Breast epithelium (tissue), 4 donors: ENCODE data around the gene LGALSL. TPM values are rescaled to one million over a fixed set of nuclear protein-coding genes. Genes with fewer than 3 reads are reported as not detected.

Experiments
- DNase-seq, 2 donors: peaks; one replicate each; pipeline ENCODE4 v3.0.0-alpha.2; 2019; ENCODE audit warnings: low spot score in 2 of 2
- H3K27ac ChIP-seq, 2 donors: fragments of 200-600 bp; sonication (generic) in 1 of 2; one replicate each; pipeline ENCODE4 v1.5.1; 2016 to 2019; ENCODE audit warnings: mild to moderate bottlenecking in 1 of 2
- H3K27me3 ChIP-seq, 2 donors: fragments of 200-600 bp; sonication (generic) in 1 of 2; one replicate each; pipeline versions ENCODE4 v1.5.1 to v1.6.0; 2017 to 2019; ENCODE audit warnings: control low read depth in 1 of 2, mild to moderate bottlenecking in 1 of 2
- H3K36me3 ChIP-seq: fragments of 200-600 bp; one replicate; pipeline ENCODE4 v1.5.1; 2019
- H3K4me1 ChIP-seq, 2 donors: fragments of 200-600 bp; sonication (generic); one replicate each; pipeline ENCODE4 v1.5.1; 2016 to 2019; ENCODE audit warnings: control low read depth in 1 of 2
- H3K4me3 ChIP-seq, 3 donors: fragments of 200-600 bp; sonication (generic); 1 replicate in 2 of 3; 2 replicates in 1 of 3; pipeline ENCODE4 v1.5.1; 2016 to 2019; ENCODE audit warnings: mild to moderate bottlenecking in 3 of 3, moderate library complexity in 2 of 3
- H3K9me3 ChIP-seq, 2 donors: fragments of 200-600 bp; sonication (generic) in 1 of 2; one replicate each; pipeline ENCODE4 v1.5.1; 2016 to 2019; ENCODE audit warnings: control low read depth in 1 of 2
- POLR2A ChIP-seq: fragments of 450-650 bp; IDR thresholded peaks from one replicate; pipeline ENCODE4 v1.6.1; 2016; ENCODE audit warnings: antibody characterized with exemption, mild to moderate bottlenecking, moderate library complexity
- POLR2AphosphoS5 ChIP-seq, 3 donors: sonication (generic); formaldehyde crosslinking; IDR thresholded peaks; one replicate each; pipeline ENCODE4 v1.6.1; 2017; ENCODE audit warnings: antibody characterized with exemption in 3 of 3
- intact Hi-C: fragments of 100-400 bp; cut with DNase I; formaldehyde crosslinking; loops from one replicate; pipeline ENCODE4 v1.15.1; 2023; ENCODE audit warnings: low total_unique reads
- total RNA-seq, 3 donors: library from RNA; depleted of rRNA; stranded (reverse); fragments of >200 nt; gene quantifications; one replicate each; pipeline ENCODE4 v1.1.0, GENCODE V29; 2016
- TF ChIP-seq, protein P1 (sequence below), 3 donors: fragments of 450-650 bp; IDR thresholded peaks; one replicate each; pipeline ENCODE4 v1.5.1; 2016 to 2017; ENCODE audit warnings: antibody characterized with exemption in 3 of 3, mild to moderate bottlenecking in 3 of 3, moderate library complexity in 3 of 3

LGALSL gene
- total RNA-seq, 3 donors from 2014 or later = 9.4 to 16.7 (median 16.5) TPM

DNA sequence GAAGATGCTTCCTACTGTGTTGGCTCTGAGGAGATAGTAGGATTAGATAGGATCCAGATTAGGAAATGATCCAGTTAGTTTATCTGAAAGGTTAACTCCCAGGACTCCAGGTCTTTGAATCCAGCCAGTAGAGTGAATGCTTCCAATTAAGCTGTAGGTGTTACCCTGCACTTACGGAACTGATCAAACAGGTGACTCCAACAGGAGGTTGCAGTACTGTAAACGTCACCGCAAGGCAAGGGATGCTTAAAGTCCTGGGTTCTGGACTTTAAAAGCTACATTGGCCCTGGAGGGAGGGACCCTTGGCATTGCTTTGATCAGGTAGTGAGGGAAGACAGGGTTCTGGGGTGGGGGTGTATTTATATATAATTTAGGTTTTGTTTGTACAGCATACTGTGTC is 5.6 kb downstream of the LGALSL start:
- no peaks in the 10 kb centered on the region for H3K27me3 ChIP-seq
- no peak overlapping the region for H3K27ac ChIP-seq
- intact Hi-C loops = no loop called here
- no peaks in the 10 kb centered on the region for H3K36me3 ChIP-seq
- no peak for TF ChIP-seq POLR2A
- TF ChIP-seq, protein P1, sequence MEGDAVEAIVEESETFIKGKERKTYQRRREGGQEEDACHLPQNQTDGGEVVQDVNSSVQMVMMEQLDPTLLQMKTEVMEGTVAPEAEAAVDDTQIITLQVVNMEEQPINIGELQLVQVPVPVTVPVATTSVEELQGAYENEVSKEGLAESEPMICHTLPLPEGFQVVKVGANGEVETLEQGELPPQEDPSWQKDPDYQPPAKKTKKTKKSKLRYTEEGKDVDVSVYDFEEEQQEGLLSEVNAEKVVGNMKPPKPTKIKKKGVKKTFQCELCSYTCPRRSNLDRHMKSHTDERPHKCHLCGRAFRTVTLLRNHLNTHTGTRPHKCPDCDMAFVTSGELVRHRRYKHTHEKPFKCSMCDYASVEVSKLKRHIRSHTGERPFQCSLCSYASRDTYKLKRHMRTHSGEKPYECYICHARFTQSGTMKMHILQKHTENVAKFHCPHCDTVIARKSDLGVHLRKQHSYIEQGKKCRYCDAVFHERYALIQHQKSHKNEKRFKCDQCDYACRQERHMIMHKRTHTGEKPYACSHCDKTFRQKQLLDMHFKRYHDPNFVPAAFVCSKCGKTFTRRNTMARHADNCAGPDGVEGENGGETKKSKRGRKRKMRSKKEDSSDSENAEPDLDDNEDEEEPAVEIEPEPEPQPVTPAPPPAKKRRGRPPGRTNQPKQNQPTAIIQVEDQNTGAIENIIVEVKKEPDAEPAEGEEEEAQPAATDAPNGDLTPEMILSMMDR (IDR thresholded peaks at IDR 0.05) = no peak
- no peak for TF ChIP-seq POLR2AphosphoS5 (IDR thresholded peaks at IDR 0.05)
- H3K4me3 ChIP-seq = no peak overlapping the region
- no peaks in the 10 kb centered on the region for H3K9me3 ChIP-seq
- H3K4me1 ChIP-seq = no peaks in the 10 kb centered on the region
- DNase-seq = no peak

DNA sequence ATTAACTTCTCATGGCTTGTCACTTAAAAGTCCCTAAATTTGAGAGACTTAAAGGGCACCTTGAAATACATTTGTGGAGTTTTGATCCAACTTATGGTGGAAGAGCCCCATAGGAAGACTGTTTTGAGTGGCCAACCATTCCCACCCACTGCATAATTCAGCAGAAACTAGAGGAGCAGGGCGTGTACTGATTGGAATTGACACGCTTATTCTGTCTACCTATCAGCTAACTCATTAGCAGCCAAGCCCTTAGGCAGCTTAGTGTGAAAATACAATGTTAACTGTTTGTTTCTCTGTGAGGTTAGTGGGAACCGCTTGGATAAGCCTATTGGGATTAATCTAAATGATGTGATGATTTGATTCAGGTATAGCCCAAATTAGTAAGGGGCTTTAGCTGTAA is 6.4 kb downstream of the LGALSL start:
- TF ChIP-seq, protein P1 (IDR thresholded peaks at IDR 0.05) = no peak
- TF ChIP-seq POLR2AphosphoS5 (IDR thresholded peaks at IDR 0.05) (no peak), POLR2A (no peak)

DNA sequence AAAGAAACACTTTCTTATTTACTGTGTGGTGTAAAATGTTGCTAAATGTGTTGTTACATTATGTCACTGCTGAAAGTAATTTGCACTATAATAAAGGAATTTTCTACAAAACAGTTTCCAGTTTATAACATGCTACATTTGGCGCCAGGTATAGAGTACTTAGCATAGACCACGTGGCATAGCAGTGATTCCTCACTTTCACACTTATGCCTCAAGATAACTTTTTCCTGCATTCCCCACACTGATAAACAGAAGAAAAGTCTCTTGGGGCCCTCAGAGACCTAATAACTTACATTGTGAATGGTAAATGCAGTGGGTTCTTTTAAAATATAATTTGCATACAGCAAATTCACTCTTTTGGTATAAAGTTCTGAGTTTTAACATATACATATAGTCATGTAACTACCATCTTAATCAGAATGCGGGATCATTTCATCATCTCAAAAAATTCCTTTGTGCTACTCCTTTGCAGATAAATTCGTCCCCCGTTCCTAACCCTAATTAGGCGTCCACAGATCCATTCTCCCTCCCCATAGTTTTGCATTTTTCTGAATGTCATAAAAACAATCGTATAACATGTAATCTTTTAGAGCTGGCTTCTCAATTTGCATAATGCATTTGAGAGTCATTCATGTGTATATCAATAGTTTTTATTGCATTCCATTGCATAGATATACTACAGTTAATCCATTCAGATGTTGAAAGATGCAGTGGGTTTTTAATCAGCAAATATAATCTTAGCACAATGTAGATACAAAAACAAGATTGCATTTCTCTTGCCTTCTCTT is 7.5 kb downstream of the LGALSL start:
- Histone ChIP-seq H3K9me3 (no peaks in the 10 kb centered on the region), H3K4me3 (no peak overlapping the region), H3K4me1 (no peaks in the 10 kb centered on the region), H3K27ac (no peak overlapping the region), H3K36me3 (no peaks in the 10 kb centered on the region), H3K27me3 (no peaks in the 10 kb centered on the region)
- TF ChIP-seq, protein P1 (IDR thresholded peaks at IDR 0.05) = no peak
- TF ChIP-seq POLR2A (no peak), POLR2AphosphoS5 (IDR thresholded peaks at IDR 0.05) (no peak)
- intact Hi-C loops = no loop called here
- no peak for DNase-seq

More for the DNA sequence above, 6.4 kb downstream of the LGALSL start:
- Histone ChIP-seq H3K36me3 (no peaks in the 10 kb centered on the region), H3K27ac (no peak overlapping the region), H3K9me3 (no peaks in the 10 kb centered on the region), H3K4me1 (no peaks in the 10 kb centered on the region), H3K4me3 (no peak overlapping the region), H3K27me3 (no peaks in the 10 kb centered on the region)
- no peak for DNase-seq
- intact Hi-C loops = no loop called here

DNA sequence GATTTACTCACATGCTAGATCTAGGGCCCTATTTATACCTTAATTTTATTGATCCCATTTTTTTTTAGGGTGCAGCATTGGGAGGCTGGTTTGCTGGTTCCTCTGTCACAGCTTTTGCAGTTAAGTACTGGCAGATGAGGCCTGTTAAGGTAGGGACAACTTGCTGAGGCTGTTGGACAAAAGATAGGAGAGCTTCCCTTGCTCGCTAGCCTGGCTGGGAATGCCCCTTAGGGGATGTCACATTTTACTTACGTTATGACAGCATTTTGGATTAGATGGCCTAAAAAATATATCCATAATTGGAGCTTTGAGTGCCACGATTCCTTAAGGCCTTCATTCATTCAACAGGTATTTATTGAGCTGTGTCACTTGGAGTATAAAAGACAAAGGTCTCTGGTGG is 8.2 kb downstream of the LGALSL start:
- Histone ChIP-seq H3K27ac (no peak overlapping the region), H3K4me3 (no peak overlapping the region), H3K4me1 (no peaks in the 10 kb centered on the region), H3K36me3 (no peaks in the 10 kb centered on the region), H3K9me3 (no peaks in the 10 kb centered on the region), H3K27me3 (no peaks in the 10 kb centered on the region)
- TF ChIP-seq POLR2AphosphoS5 (IDR thresholded peaks at IDR 0.05) (no peak), POLR2A (no peak)
- TF ChIP-seq, protein P1 (IDR thresholded peaks at IDR 0.05) = no peak
- intact Hi-C loops = no loop called here
- DNase-seq = no peak

DNA sequence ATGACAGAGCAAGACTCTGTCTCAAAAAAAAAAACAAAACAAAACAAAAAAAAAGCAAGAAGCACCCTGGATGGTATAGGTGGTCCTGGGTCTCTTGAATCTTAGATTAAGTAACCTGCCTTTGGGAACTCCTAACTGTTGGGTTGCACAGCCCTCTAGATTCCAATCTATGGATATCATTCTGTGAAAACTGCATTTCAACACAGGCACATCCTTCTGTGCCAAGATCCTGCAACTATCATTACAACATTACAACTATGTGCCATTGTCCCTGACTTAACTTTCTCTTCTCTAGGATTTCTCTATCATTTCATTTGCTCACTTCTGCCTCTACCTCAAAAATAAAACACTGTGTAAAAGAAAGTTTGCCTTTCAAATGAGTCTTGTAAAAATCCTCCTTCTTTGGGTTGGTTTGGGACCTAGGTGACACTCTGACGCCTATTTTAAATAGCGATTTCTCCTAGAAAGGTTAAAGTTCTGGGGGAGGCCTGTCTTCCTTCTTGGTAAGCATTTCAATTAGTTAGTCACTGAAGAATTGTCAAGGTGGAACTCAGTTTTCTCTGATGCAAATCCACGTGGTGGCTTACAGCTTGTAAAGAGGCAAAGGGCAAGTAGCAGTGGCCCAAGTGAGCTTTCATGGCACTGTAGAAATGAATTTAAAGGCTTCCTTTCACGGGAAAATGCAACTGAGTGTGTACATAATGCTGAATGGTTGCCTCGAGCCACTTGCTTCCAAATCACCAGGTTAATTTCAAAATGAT is 9.2 kb downstream of the LGALSL start:
- Histone ChIP-seq H3K36me3 (no peaks in the 10 kb centered on the region), H3K27ac (no peak overlapping the region), H3K4me1 (no peaks in the 10 kb centered on the region), H3K27me3 (no peaks in the 10 kb centered on the region), H3K4me3 (no peak overlapping the region), H3K9me3 (no peaks in the 10 kb centered on the region)
- intact Hi-C loops = no loop called here
- TF ChIP-seq POLR2AphosphoS5 (IDR thresholded peaks at IDR 0.05) (no peak), POLR2A (no peak)
- DNase-seq = no peak
